ENCODE measurements around the gene ADORA1. TPM values are rescaled to one million over a fixed set of nuclear protein-coding genes. Genes with fewer than 3 reads are reported as not detected.

ADORA1 gene
- total and polyA plus RNA-seq, 4 donors: 0.33 to 1.1 (median 0.37) TPM

- Histone ChIP-seq H3K27ac (ENCODE audit: low read depth in 1 of 2, low read length in 2 of 2) (no peak overlapping the region), H3K36me3 (ENCODE audit: control insufficient read depth in 4 of 4, insufficient read depth in 3 of 4, low read depth in 1 of 4, low read length in 3 of 4) (no peaks in the 10 kb centered on the region), H3K9ac (ENCODE audit: low read depth in 1 of 2, low read length in 2 of 2) (no peak overlapping the region), H3K9me3 (ENCODE audit: control insufficient read depth in 4 of 4, low read length in 3 of 4) (no peaks in the 10 kb centered on the region), H3K27me3 (ENCODE audit: control insufficient read depth in 4 of 4, insufficient read depth in 4 of 4, low read length in 3 of 4) (no peaks in the 10 kb centered on the region), H3K4me3 (ENCODE audit: low read depth in 1 of 3, low read length in 3 of 3) (no peak overlapping the region), H3K4me1 (ENCODE audit: control insufficient read depth in 4 of 4, insufficient read depth in 4 of 4, low read length in 3 of 4) (no peaks in the 10 kb centered on the region)
- TF ChIP-seq TAF1 (conservative IDR thresholded peaks at IDR 0.05): no peak
- no peak for TF ChIP-seq GABPA (IDR thresholded peaks at IDR 0.05 in 1 of 2, conservative IDR thresholded peaks at IDR 0.05 in 1 of 2)
- no peak for TF ChIP-seq RXRA (IDR thresholded peaks at IDR 0.05)
- TF ChIP-seq MAX (IDR thresholded peaks at IDR 0.05): no peak
- TF ChIP-seq ZBTB33 (IDR thresholded peaks at IDR 0.05): no peak
- TF ChIP-seq JUND (IDR thresholded peaks at IDR 0.05): no peak
- no peak for TF ChIP-seq ATF3 (IDR thresholded peaks at IDR 0.05)
- TF ChIP-seq REST (IDR thresholded peaks at IDR 0.05): no peak
- TF ChIP-seq CTCF (IDR thresholded peaks at IDR 0.05; ENCODE audit: low read depth, low read length, missing input control): no peak
- TF ChIP-seq HNF4G (IDR thresholded peaks at IDR 0.05): no peak
- WGBS: 84% methylated on average over 8 of the region's 8 CpGs
- DNase-seq (ENCODE audit: low spot score): no peak
Measured at GRCh38 chr1:203139976-203140475, 12.5 kb downstream of the ADORA1 start.

GRCh38 chr1:203140743-203141520 lies 13.4 kb downstream of the ADORA1 start:
- no peaks in the 10 kb centered on the region for H3K9me3 ChIP-seq (ENCODE audit: control insufficient read depth in 4 of 4, low read length in 3 of 4)
- WGBS: 70% methylated on average over 5 of the region's 5 CpGs
- no peak overlapping the region for H3K4me3 ChIP-seq (ENCODE audit: low read depth in 1 of 3, low read length in 3 of 3)
- DNase-seq (ENCODE audit: low spot score): no peak
- H3K27me3 ChIP-seq (ENCODE audit: control insufficient read depth in 4 of 4, insufficient read depth in 4 of 4, low read length in 3 of 4): no peaks in the 10 kb centered on the region
- TF ChIP-seq HNF4A (conservative IDR thresholded peaks at IDR 0.05): no peak
- no peaks in the 10 kb centered on the region for H3K4me1 ChIP-seq (ENCODE audit: control insufficient read depth in 4 of 4, insufficient read depth in 4 of 4, low read length in 3 of 4)
- no peaks in the 10 kb centered on the region for H3K36me3 ChIP-seq (ENCODE audit: control insufficient read depth in 4 of 4, insufficient read depth in 3 of 4, low read depth in 1 of 4, low read length in 3 of 4)
- H3K9ac ChIP-seq (ENCODE audit: low read depth in 1 of 2, low read length in 2 of 2): no peak overlapping the region
- no peak overlapping the region for H3K27ac ChIP-seq (ENCODE audit: low read depth in 1 of 2, low read length in 2 of 2)
